Adrenal gland (tissue), 5 donors: ENCODE data around the gene CTSW.

Experiments
- CTCF ChIP-seq, 6 experiments: fragments of 450-650 bp in 4 of 6; fragments of 200-600 bp in 2 of 6; sonication (generic) in 1 of 6; IDR thresholded peaks; 1 replicate in 5 of 6; 2 replicates in 1 of 6; pipeline versions ENCODE4 v1.5.1 to v1.8.0; 2016 to 2021; ENCODE audit warnings: antibody characterized with exemption in 6 of 6, mild to moderate bottlenecking in 2 of 6, moderate library complexity in 1 of 6
- POLR2A ChIP-seq, 2 donors: fragments of 450-650 bp; IDR thresholded peaks; one replicate each; pipeline ENCODE4 v1.6.1; 2017; ENCODE audit warnings: antibody characterized with exemption in 2 of 2, mild to moderate bottlenecking in 2 of 2, moderate library complexity in 1 of 2
- donor health status: DM: no; HTN: no; CAD: no.

- TF ChIP-seq CTCF (IDR thresholded peaks at IDR 0.05) (no peak), POLR2A (IDR thresholded peaks at IDR 0.05) (peak in 1 of 2 donors; percentile 69)
These were observed 36.2 kb downstream of the CTSW start for GRCh38 chr11:65915821-65916251.
